Stimulated activated memory B cell treated with anti-CD40 and anti-IgM and Interleukin-4, amounts not matched to agents 10 μg/mL and 1 μg/mL and 100 μg/mL, for 72 hours (primary cell): ENCODE results near the gene DDX20.

Source experiments
- ATAC-seq: fragments of 150-1000 bp; cut with Tn5 transposase; 2 replicates; pipeline ENCODE4 v1.10.0; 2021
- H3K27ac Mint-ChIP-seq: one replicate; pipeline ENCODE4 v1.8.0; 2022; ENCODE audit warnings: mild to moderate bottlenecking, mixed read lengths
- H3K27me3 Mint-ChIP-seq: one replicate; pipeline ENCODE4 v1.8.0; 2022; ENCODE audit warnings: mixed read lengths
- H3K36me3 Mint-ChIP-seq: one replicate; pipeline ENCODE4 v1.8.0; 2022; ENCODE audit warnings: mixed read lengths
- H3K4me1 Mint-ChIP-seq: one replicate; pipeline ENCODE4 v1.8.0; 2022; ENCODE audit warnings: mixed read lengths
- H3K4me3 Mint-ChIP-seq: one replicate; pipeline ENCODE4 v1.8.0; 2022; ENCODE audit warnings: mild to moderate bottlenecking, moderate library complexity, mixed read lengths
- H3K9me3 Mint-ChIP-seq: one replicate; pipeline ENCODE4 v1.8.0; 2022; ENCODE audit warnings: mixed read lengths

DDX20 gene

GRCh38 chr1:111754984-111755330, 744 bp upstream of the DDX20 start:
- Mint-ChIP-seq H3K36me3 (peaks cover 15% of the 10 kb centered on the region), H3K9me3 (no peaks in the 10 kb centered on the region), H3K4me3 (peak overlapping the region; percentile 90), H3K27ac (peak overlapping the region; percentile 98), H3K4me1 (peaks cover 31% of the 10 kb centered on the region), H3K27me3 (no peaks in the 10 kb centered on the region)
- ATAC-seq: no peak

GRCh38 chr1:111756124-111756513, 418 bp downstream of the DDX20 start:
- peak overlapping the region; percentile 98 for H3K27ac Mint-ChIP-seq
- peaks cover 18% of the 10 kb centered on the region for H3K36me3 Mint-ChIP-seq
- peak; percentile 38 for ATAC-seq
- H3K4me1 Mint-ChIP-seq: peaks cover 31% of the 10 kb centered on the region
- no peaks in the 10 kb centered on the region for H3K9me3 Mint-ChIP-seq
- H3K4me3 Mint-ChIP-seq: peak overlapping the region; percentile 90
- H3K27me3 Mint-ChIP-seq: no peaks in the 10 kb centered on the region

GRCh38 chr1:111758373-111758772, 2.7 kb downstream of the DDX20 start:
- Mint-ChIP-seq H3K9me3 (no peaks in the 10 kb centered on the region), H3K27ac (no peak overlapping the region), H3K27me3 (no peaks in the 10 kb centered on the region), H3K4me1 (peaks cover 24% of the 10 kb centered on the region), H3K4me3 (no peak overlapping the region), H3K36me3 (peaks cover 34% of the 10 kb centered on the region)
- no peak for ATAC-seq

DNA sequence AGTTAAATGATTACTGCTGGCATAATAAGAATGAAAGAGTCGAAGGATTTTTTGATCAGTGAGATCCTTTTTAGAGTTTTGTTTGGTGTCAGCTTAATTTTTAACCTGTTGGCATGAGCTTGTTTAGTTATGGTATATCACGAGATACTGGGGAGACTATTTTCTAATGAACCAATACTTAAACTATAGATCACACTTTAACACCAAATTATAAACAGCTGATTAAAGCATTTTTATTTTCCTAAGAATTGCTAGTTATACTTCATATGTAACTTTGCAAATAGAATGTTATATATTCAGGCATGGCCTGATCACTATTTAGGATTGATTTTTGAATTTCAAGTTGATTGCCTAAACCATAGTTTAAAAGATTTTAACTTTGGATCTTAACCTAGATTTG, 6.0 kb downstream of the DDX20 start:
- no peaks in the 10 kb centered on the region for H3K9me3 Mint-ChIP-seq
- no peak overlapping the region for H3K27ac Mint-ChIP-seq
- no peak overlapping the region for H3K4me3 Mint-ChIP-seq
- no peak for ATAC-seq
- H3K36me3 Mint-ChIP-seq: peaks cover 55% of the 10 kb centered on the region
- H3K4me1 Mint-ChIP-seq: peaks cover 5% of the 10 kb centered on the region
- no peaks in the 10 kb centered on the region for H3K27me3 Mint-ChIP-seq

DNA sequence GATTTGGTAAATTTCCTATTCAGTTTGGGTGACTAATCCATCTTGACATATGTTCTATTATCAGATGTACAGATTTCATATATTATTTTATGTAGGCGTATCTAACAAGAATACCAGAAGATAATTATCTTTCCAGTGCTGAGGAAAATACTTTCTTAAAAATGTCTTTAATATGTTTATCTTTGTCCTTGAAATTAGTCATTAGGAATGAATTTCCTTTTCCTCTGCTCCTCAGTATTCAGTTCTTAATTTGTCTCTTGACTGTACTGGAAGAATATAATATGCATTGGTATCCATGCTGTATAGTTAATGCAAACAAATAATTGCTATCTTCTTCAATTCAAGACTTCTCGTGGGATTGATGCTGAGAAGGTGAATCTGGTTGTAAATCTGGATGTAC, 6.6 kb downstream of the DDX20 start:
- Mint-ChIP-seq H3K36me3 (peaks cover 55% of the 10 kb centered on the region), H3K4me1 (no peaks in the 10 kb centered on the region), H3K27me3 (no peaks in the 10 kb centered on the region), H3K4me3 (no peak overlapping the region), H3K27ac (no peak overlapping the region), H3K9me3 (no peaks in the 10 kb centered on the region)
- ATAC-seq: no peak

DNA sequence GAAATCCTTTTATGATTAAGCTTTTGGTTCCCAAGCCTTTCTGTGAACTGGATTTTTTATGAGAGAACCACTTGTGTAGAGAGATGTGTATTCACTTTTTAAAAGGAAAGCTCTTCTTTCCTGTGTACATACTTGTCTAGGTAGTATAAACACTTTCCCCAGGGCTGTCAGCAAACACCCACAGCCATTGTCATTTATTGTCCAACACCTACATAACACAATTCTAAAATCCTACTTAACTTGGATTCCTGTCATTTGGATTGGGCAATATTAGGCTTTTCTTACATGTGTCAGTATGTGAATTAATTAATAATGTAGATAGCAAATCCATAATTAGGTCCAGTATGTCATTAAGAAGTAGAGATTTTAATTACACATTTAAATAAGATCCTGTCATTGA, 12.3 kb downstream of the DDX20 start:
- no peak for ATAC-seq
- Mint-ChIP-seq H3K27me3 (no peaks in the 10 kb centered on the region), H3K27ac (no peak overlapping the region), H3K36me3 (peaks cover 24% of the 10 kb centered on the region), H3K4me1 (no peaks in the 10 kb centered on the region), H3K4me3 (no peak overlapping the region), H3K9me3 (no peaks in the 10 kb centered on the region)

- no peaks in the 10 kb centered on the region for H3K4me1 Mint-ChIP-seq
- peaks cover 21% of the 10 kb centered on the region for H3K36me3 Mint-ChIP-seq
- H3K27me3 Mint-ChIP-seq: no peaks in the 10 kb centered on the region
- H3K4me3 Mint-ChIP-seq: no peak overlapping the region
- ATAC-seq: no peak
- no peaks in the 10 kb centered on the region for H3K9me3 Mint-ChIP-seq
- no peak overlapping the region for H3K27ac Mint-ChIP-seq
These were observed 12.9 kb downstream of the DDX20 start for GRCh38 chr1:111768625-111769024.

- H3K36me3 Mint-ChIP-seq: peaks cover 17% of the 10 kb centered on the region
- no peaks in the 10 kb centered on the region for H3K27me3 Mint-ChIP-seq
- H3K27ac Mint-ChIP-seq: no peak overlapping the region
- no peaks in the 10 kb centered on the region for H3K4me1 Mint-ChIP-seq
- no peak overlapping the region for H3K4me3 Mint-ChIP-seq
- H3K9me3 Mint-ChIP-seq: no peaks in the 10 kb centered on the region
- ATAC-seq: no peak
These were observed 13.9 kb downstream of the DDX20 start for GRCh38 chr1:111769517-111770146.

DNA sequence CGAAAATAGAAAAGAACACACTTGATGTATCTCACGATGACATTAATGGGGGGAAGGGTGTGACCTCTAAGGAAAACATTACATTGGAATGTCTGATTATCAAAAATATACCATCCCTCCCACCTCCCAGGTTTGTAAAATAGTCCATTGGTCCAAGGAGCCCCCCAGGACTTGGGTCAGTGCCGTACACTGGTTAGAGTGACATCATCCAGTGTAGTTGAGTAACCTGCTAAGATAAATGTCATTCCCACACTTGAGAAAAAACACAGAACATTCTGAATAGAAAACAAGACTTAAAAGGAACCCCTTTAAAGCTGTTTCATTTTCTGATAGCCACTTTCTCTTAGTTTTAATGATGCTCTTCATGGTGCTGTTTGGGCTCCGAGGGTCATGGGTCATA, 15.2 kb downstream of the DDX20 start:
- H3K4me1 Mint-ChIP-seq: no peaks in the 10 kb centered on the region
- H3K27ac Mint-ChIP-seq: no peak overlapping the region
- H3K27me3 Mint-ChIP-seq: no peaks in the 10 kb centered on the region

DNA sequence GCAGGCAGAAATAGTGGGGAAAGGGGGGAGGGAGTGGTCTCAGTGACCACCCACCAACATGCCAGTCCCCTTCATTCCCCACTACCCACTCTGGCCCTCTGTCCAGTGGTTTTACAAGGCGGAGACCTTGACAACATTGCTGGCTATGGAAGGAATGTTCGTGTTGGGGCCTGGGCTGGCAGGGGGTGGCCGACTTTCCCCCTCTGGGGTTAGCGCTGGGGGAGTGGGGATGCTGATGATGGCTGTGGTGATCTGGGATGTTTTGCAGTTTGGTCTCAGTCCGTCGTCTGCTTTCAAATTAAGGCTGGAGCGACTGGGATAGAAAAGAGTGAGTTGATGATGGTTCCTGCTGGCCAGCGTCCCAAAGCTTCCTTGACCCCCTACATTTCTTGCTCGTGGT, 20.3 kb downstream of the DDX20 start:
- H3K27ac Mint-ChIP-seq: no peak overlapping the region
- no peaks in the 10 kb centered on the region for H3K9me3 Mint-ChIP-seq
- peaks cover 11% of the 10 kb centered on the region for H3K27me3 Mint-ChIP-seq
- peaks cover 6% of the 10 kb centered on the region for H3K36me3 Mint-ChIP-seq
- ATAC-seq: no peak
- H3K4me3 Mint-ChIP-seq: no peak overlapping the region
- no peaks in the 10 kb centered on the region for H3K4me1 Mint-ChIP-seq

More for the DNA sequence above, 15.2 kb downstream of the DDX20 start:
- H3K9me3 Mint-ChIP-seq: no peaks in the 10 kb centered on the region
- no peak for ATAC-seq
- H3K4me3 Mint-ChIP-seq: no peak overlapping the region
- H3K36me3 Mint-ChIP-seq: peaks cover 5% of the 10 kb centered on the region

- H3K27ac Mint-ChIP-seq: no peak overlapping the region
- H3K4me1 Mint-ChIP-seq: no peaks in the 10 kb centered on the region
- peaks cover 11% of the 10 kb centered on the region for H3K27me3 Mint-ChIP-seq
- no peak overlapping the region for H3K4me3 Mint-ChIP-seq
- no peak for ATAC-seq
- H3K36me3 Mint-ChIP-seq: peaks cover 6% of the 10 kb centered on the region
- H3K9me3 Mint-ChIP-seq: no peaks in the 10 kb centered on the region
These were observed 20.7 kb downstream of the DDX20 start for GRCh38 chr1:111776391-111776790.

DNA sequence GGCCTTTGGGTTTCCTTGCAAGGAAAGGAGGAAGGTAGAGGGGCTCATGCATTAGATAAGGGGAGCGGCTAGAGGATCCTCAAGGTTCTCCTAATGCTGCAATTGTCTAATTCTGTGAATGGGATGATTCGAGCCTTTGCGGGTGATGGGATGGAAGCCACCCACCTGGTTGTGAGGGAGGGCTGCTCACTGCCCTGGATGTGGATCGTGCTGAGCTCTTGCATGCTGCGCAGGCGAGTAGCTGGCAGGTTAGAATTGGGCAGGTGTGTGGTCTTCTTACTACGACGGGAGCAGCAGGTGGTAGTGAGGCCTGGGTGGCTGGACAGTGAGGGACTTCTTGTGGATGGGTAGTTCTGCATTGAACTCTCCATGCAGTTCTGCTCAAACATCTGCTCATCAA, 21.2 kb downstream of the DDX20 start:
- Mint-ChIP-seq H3K9me3 (no peaks in the 10 kb centered on the region), H3K27me3 (peaks cover 11% of the 10 kb centered on the region), H3K27ac (no peak overlapping the region), H3K36me3 (peaks cover 6% of the 10 kb centered on the region), H3K4me1 (no peaks in the 10 kb centered on the region), H3K4me3 (no peak overlapping the region)
- no peak for ATAC-seq

DNA sequence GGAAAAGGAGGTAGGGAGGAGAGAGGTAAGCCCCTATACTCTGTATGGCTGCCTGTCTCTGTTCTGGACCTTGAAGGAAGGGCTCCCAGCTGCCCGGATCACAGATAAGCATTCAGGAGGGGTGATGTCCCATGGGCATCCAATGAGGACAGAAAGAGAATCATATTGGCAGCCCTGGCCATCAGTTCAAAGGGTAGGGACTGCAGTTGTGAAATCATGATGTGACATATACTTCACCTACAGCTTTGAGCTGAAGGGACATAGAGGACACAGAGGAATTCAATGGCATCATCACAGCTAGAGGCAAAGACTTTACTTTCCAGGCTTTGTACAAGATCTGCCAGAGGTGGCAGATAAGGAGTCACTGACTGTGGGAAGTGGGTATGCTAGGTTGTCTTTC, 21.6 kb downstream of the DDX20 start:
- no peaks in the 10 kb centered on the region for H3K4me1 Mint-ChIP-seq
- peaks cover 6% of the 10 kb centered on the region for H3K36me3 Mint-ChIP-seq
- H3K4me3 Mint-ChIP-seq: no peak overlapping the region
- H3K27ac Mint-ChIP-seq: no peak overlapping the region
- ATAC-seq: no peak
- peaks cover 11% of the 10 kb centered on the region for H3K27me3 Mint-ChIP-seq
- H3K9me3 Mint-ChIP-seq: no peaks in the 10 kb centered on the region

DNA sequence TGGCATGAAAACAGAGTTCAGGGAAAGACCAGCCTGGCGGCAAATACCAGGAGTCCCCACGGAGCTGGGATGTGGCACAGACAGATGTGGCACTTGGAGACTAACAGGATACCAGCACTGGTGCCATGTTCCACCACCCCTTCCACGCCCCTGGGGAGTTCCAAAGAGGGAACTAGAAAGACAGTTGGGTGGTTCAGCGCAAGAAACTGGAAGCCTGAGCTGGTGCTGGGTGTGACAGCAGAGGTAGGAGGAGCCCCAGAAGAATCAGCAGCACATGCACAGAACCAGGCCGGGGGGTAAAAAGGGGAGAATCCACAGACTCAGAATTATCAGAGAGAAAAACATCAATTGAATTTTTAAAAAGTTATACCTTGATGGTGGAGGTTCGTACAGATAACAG, 22.4 kb downstream of the DDX20 start:
- H3K27me3 Mint-ChIP-seq: peaks cover 16% of the 10 kb centered on the region
- H3K4me3 Mint-ChIP-seq: no peak overlapping the region
- H3K4me1 Mint-ChIP-seq: no peaks in the 10 kb centered on the region
- no peak overlapping the region for H3K27ac Mint-ChIP-seq
- H3K9me3 Mint-ChIP-seq: no peaks in the 10 kb centered on the region
- H3K36me3 Mint-ChIP-seq: peaks cover 8% of the 10 kb centered on the region
- ATAC-seq: no peak

DNA sequence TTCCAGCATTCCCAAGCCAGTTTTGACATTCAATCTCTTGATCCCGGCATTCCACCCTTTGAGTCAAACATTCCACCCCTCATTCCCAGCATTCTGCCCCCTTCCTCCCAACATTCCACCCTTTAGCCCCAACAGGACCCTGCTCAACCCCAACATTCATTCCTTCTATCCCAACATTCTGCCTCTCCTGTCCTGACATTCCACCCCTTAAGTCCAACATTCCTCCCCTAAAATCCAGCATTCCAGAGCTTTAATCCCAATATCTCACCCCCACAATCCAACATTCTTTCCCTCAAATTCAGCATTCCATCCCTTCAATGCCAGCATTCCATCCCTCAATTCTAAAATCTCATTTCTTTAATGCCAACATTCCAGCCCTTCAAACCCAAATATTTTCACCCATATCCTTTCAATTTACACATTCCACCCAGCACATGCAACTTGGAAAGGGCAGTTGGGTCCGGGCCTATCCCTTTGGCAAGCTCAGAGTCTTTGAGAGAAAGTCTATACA, 22.9 kb downstream of the DDX20 start:
- no peak overlapping the region for H3K27ac Mint-ChIP-seq
- H3K27me3 Mint-ChIP-seq: peaks cover 21% of the 10 kb centered on the region
- H3K4me3 Mint-ChIP-seq: no peak overlapping the region
- no peaks in the 10 kb centered on the region for H3K9me3 Mint-ChIP-seq
- no peaks in the 10 kb centered on the region for H3K4me1 Mint-ChIP-seq
- ATAC-seq: no peak
- H3K36me3 Mint-ChIP-seq: peaks cover 12% of the 10 kb centered on the region

DNA sequence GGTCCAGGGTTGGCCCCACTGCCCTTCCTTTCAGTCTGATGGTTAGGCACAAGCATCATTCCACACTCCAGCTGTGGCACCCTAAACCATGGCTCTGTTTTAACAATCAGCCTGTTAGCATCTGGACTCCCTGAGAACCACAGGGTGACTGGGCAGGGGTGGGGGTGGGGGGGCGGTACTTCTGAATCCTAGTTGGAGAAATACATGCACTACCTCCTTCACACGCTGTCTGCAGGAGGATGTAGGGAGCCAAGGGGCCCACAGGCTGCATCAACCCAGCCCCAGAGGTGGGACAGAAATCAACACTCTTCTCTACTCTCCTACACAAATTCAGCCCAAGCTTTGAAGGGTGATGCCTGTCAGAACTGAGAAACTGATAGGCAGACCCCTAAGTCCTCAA, 23.8 kb downstream of the DDX20 start:
- H3K9me3 Mint-ChIP-seq: no peaks in the 10 kb centered on the region
- peaks cover 22% of the 10 kb centered on the region for H3K27me3 Mint-ChIP-seq
- H3K4me1 Mint-ChIP-seq: no peaks in the 10 kb centered on the region
- no peak for ATAC-seq
- H3K27ac Mint-ChIP-seq: no peak overlapping the region
- H3K4me3 Mint-ChIP-seq: no peak overlapping the region
- peaks cover 12% of the 10 kb centered on the region for H3K36me3 Mint-ChIP-seq
